A673 (cell line): Measurements from ENCODE around the gene PLB1.

Source experiments
- EZH2 ChIP-seq: fragments of 200-600 bp; sonication (generic); IDR thresholded peaks from 2 replicates; pipeline ENCODE4 v1.6.1; 2017; ENCODE audit warnings: borderline replicate concordance, low read depth, mild to moderate bottlenecking, mixed read lengths, antibody characterized with exemption, low read length; ENCODE audit not compliant: poor library complexity, severe bottlenecking
- TF ChIP-seq, protein P1 (sequence below): fragments of 300-800, 200-600 bp; sonication (generic); conservative IDR thresholded peaks from 2 replicates; pipeline ENCODE4 v1.5.1; 2017; ENCODE audit warnings: low read depth, mild to moderate bottlenecking, antibody characterized with exemption, low read length, moderate library complexity, mixed read lengths

GRCh38 chr2:28451793-28452533, 43.9 kb upstream of the PLB1 start:
- TF ChIP-seq, protein P1, sequence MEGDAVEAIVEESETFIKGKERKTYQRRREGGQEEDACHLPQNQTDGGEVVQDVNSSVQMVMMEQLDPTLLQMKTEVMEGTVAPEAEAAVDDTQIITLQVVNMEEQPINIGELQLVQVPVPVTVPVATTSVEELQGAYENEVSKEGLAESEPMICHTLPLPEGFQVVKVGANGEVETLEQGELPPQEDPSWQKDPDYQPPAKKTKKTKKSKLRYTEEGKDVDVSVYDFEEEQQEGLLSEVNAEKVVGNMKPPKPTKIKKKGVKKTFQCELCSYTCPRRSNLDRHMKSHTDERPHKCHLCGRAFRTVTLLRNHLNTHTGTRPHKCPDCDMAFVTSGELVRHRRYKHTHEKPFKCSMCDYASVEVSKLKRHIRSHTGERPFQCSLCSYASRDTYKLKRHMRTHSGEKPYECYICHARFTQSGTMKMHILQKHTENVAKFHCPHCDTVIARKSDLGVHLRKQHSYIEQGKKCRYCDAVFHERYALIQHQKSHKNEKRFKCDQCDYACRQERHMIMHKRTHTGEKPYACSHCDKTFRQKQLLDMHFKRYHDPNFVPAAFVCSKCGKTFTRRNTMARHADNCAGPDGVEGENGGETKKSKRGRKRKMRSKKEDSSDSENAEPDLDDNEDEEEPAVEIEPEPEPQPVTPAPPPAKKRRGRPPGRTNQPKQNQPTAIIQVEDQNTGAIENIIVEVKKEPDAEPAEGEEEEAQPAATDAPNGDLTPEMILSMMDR = no peak
- no peak for TF ChIP-seq EZH2
